GF-D8 (cell line): ENCODE data around the gene INPP5E.
A peak's percentile ranks its signal among the peaks of the same experiment; 100 is the strongest.

ENCODE experiments used
- DNase-seq: peaks from one replicate; lab custom pipeline; 2025; lab: John Stamatoyannopoulos, UW

INPP5E gene

GRCh38 chr9:136439481-136440408 is at the start of gene INPP5E:
Gene INPP5E (minus strand): TSS chr9:136439845. CDS start chr9:136439419, 426 bp downstream.
- no peak for DNase-seq

- DNase-seq: no peak
Observed at GRCh38 chr9:136488247-136489214, 48.9 kb upstream of the INPP5E start.

- no peak for DNase-seq
Observed at GRCh38 chr9:136487672-136488071, 48.0 kb upstream of the INPP5E start.

- no peak for DNase-seq
Observed at GRCh38 chr9:136486823-136487620, 47.4 kb upstream of the INPP5E start.

GRCh38 chr9:136486131-136486530 is 46.5 kb upstream of the INPP5E start:
- no peak for DNase-seq

GRCh38 chr9:136485049-136486045 is 45.7 kb upstream of the INPP5E start:
- peak; percentile 12 for DNase-seq

GRCh38 chr9:136484153-136485048 is 44.8 kb upstream of the INPP5E start:
- no peak for DNase-seq

GRCh38 chr9:136483589-136484152 is 44.0 kb upstream of the INPP5E start:
- peak; percentile 70 for DNase-seq

GRCh38 chr9:136482793-136483588 is 43.3 kb upstream of the INPP5E start, which contains the start of gene SEC16A:
Gene SEC16A (minus strand): TSS chr9:136483040. CDS start chr9:136477615, 5,425 bp downstream.
- DNase-seq: peak; percentile 89

GRCh38 chr9:136482046-136482792 is 42.6 kb upstream of the INPP5E start:
- DNase-seq: peak; percentile 42

GRCh38 chr9:136481558-136481957 is 41.9 kb upstream of the INPP5E start:
- DNase-seq: no peak

GRCh38 chr9:136476369-136477150 is 36.9 kb upstream of the INPP5E start:
- DNase-seq: no peak

GRCh38 chr9:136474974-136475865 is 35.6 kb upstream of the INPP5E start:
- DNase-seq: no peak

- no peak for DNase-seq
Observed at GRCh38 chr9:136474021-136474640, 34.5 kb upstream of the INPP5E start.

- DNase-seq: no peak
Observed at GRCh38 chr9:136473354-136473721, 33.7 kb upstream of the INPP5E start.
